HL-60 (cell line): ENCODE results near the gene TM9SF1.

Source experiments
- TF ChIP-seq, protein P1 (sequence below): IDR thresholded peaks from one replicate; pipeline ENCODE4 v1.5.1; 2011; ENCODE audit warnings: low read length, control low read depth, inconsistent platforms; ENCODE audit not compliant: insufficient read depth
- TF ChIP-seq, protein P2 (sequence below): IDR thresholded peaks from 2 replicates; pipeline ENCODE4 v1.6.1; 2012; ENCODE audit warnings: low read depth; ENCODE audit not compliant: insufficient replicate concordance

- TF ChIP-seq, protein P1, sequence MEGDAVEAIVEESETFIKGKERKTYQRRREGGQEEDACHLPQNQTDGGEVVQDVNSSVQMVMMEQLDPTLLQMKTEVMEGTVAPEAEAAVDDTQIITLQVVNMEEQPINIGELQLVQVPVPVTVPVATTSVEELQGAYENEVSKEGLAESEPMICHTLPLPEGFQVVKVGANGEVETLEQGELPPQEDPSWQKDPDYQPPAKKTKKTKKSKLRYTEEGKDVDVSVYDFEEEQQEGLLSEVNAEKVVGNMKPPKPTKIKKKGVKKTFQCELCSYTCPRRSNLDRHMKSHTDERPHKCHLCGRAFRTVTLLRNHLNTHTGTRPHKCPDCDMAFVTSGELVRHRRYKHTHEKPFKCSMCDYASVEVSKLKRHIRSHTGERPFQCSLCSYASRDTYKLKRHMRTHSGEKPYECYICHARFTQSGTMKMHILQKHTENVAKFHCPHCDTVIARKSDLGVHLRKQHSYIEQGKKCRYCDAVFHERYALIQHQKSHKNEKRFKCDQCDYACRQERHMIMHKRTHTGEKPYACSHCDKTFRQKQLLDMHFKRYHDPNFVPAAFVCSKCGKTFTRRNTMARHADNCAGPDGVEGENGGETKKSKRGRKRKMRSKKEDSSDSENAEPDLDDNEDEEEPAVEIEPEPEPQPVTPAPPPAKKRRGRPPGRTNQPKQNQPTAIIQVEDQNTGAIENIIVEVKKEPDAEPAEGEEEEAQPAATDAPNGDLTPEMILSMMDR, result no peak
- TF ChIP-seq, protein P2, sequence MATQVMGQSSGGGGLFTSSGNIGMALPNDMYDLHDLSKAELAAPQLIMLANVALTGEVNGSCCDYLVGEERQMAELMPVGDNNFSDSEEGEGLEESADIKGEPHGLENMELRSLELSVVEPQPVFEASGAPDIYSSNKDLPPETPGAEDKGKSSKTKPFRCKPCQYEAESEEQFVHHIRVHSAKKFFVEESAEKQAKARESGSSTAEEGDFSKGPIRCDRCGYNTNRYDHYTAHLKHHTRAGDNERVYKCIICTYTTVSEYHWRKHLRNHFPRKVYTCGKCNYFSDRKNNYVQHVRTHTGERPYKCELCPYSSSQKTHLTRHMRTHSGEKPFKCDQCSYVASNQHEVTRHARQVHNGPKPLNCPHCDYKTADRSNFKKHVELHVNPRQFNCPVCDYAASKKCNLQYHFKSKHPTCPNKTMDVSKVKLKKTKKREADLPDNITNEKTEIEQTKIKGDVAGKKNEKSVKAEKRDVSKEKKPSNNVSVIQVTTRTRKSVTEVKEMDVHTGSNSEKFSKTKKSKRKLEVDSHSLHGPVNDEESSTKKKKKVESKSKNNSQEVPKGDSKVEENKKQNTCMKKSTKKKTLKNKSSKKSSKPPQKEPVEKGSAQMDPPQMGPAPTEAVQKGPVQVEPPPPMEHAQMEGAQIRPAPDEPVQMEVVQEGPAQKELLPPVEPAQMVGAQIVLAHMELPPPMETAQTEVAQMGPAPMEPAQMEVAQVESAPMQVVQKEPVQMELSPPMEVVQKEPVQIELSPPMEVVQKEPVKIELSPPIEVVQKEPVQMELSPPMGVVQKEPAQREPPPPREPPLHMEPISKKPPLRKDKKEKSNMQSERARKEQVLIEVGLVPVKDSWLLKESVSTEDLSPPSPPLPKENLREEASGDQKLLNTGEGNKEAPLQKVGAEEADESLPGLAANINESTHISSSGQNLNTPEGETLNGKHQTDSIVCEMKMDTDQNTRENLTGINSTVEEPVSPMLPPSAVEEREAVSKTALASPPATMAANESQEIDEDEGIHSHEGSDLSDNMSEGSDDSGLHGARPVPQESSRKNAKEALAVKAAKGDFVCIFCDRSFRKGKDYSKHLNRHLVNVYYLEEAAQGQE, result no peak
These were observed 1.1 kb upstream of the TM9SF1 start for GRCh38 chr14:24196071-24197055.
